GM12878 (cell line): ENCODE data around the gene ATXN2. TPM values are rescaled to one million over a fixed set of nuclear protein-coding genes. Genes with fewer than 3 reads are reported as not detected.

Source experiments
- ATAC-seq: fragments of 200-7000 bp; cut with Tn5 transposase; 3 replicates; pipeline ENCODE4 v1.9.1; 2020; ENCODE audit warnings: mild to moderate bottlenecking, moderate library complexity
- BruUV-seq: library from RNA; stranded (reverse); fragments of 400-500 nt; replicated peaks from 2 replicates; lab custom pipeline; 2021; lab: Mats Ljungman, UMichigan
- CTCF ChIA-PET: fragments of 300-600 bp; sonication (Branson Sonifier 250); formaldehyde crosslinking; extraction: SDS; loops from one replicate; lab custom pipeline; 2021; ENCODE audit warnings: inconsistent platforms; lab: Yijun Ruan, JAX
- POLR2A ChIA-PET: fragments of 350-600 bp; formaldehyde crosslinking; extraction: SDS; loops from one replicate; lab custom pipeline; 2021; ENCODE audit warnings: inconsistent platforms; lab: Charles Lee
- RAD21 ChIA-PET: fragments of 300-600 bp; sonication (Branson Sonifier 250); formaldehyde crosslinking; loops from one replicate; lab custom pipeline; 2023; ENCODE audit warnings: antibody characterized with exemption; ENCODE audit not compliant: unreplicated experiment; lab: Charles Lee
- SMC1A ChIA-PET: fragments of 300-600 bp; sonication (Branson Sonifier 250); formaldehyde crosslinking; loops from one replicate; lab custom pipeline; 2023; ENCODE audit not compliant: unreplicated experiment, uncharacterized antibody; lab: Charles Lee
- DNase-seq: peaks from one replicate; pipeline ENCODE4 v3.0.0-alpha.2; 2011; ENCODE audit warnings: low read depth, low spot score
- FAIRE-seq: peaks from 3 replicates; lab custom pipeline; 2011; peaks lifted over from hg19 to GRCh38; lab: Jason Lieb, UNC
- H2AFZ ChIP-seq: 2 replicates; pipeline ENCODE4 v1.6.0; 2011; ENCODE audit warnings: low read depth, low read length, control low read depth; ENCODE audit not compliant: control insufficient read depth
- H3K27ac ChIP-seq: 2 replicates; pipeline ENCODE4 v1.5.1; 2011; ENCODE audit warnings: control low read depth; ENCODE audit not compliant: control insufficient read depth, insufficient read depth
- H3K27me3 ChIP-seq, 2 experiments: replicated peaks in 1 of 2; 2 replicates each; pipeline versions ENCODE4 v1.6.0 to v1.6.1; 2011; ENCODE audit warnings: low read length in 1 of 2; ENCODE audit not compliant: control insufficient read depth in 2 of 2, insufficient read depth in 2 of 2
- H3K36me3 ChIP-seq, 2 experiments: 2 replicates each; pipeline ENCODE4 v1.5.1; 2011; ENCODE audit warnings: low read length in 1 of 2; ENCODE audit not compliant: control insufficient read depth in 2 of 2, insufficient read depth in 2 of 2
- H3K4me1 ChIP-seq: 2 replicates; pipeline ENCODE4 v1.6.1; 2011; ENCODE audit warnings: mild to moderate bottlenecking, low read length, moderate library complexity, mixed read lengths; ENCODE audit not compliant: control insufficient read depth, insufficient read depth
- H3K4me2 ChIP-seq: 2 replicates; pipeline ENCODE4 v1.6.0; 2011; ENCODE audit warnings: control low read depth; ENCODE audit not compliant: control insufficient read depth, insufficient read depth
- H3K4me3 ChIP-seq: fragments of 200-600 bp; sonication (generic); 2 replicates; pipeline ENCODE4 v1.5.1; 2016
- H3K79me2 ChIP-seq: 2 replicates; pipeline ENCODE4 v1.6.0; 2011; ENCODE audit warnings: low read length; ENCODE audit not compliant: control insufficient read depth, insufficient read depth
- H3K9ac ChIP-seq: 2 replicates; pipeline ENCODE4 v1.8.0; 2011; ENCODE audit warnings: low read length, control low read depth, mixed read lengths; ENCODE audit not compliant: control insufficient read depth, insufficient read depth
- H3K9me3 ChIP-seq: replicated peaks from 3 replicates; pipeline ENCODE4 v1.5.1; 2011; ENCODE audit warnings: mild to moderate bottlenecking, low read length; ENCODE audit not compliant: control insufficient read depth, insufficient read depth
- H4K20me1 ChIP-seq: 2 replicates; pipeline ENCODE4 v1.6.0; 2011; ENCODE audit not compliant: control insufficient read depth, insufficient read depth
- CUX1 ChIP-seq: IDR thresholded peaks from 2 replicates; pipeline ENCODE4 v1.6.1; 2012; ENCODE audit warnings: improper control_type of control experiment, low read depth, low read length; ENCODE audit not compliant: insufficient replicate concordance
- IRF5 ChIP-seq: fragments of 450-650 bp; IDR thresholded peaks from 2 replicates; pipeline ENCODE4 v1.6.1; 2017; ENCODE audit warnings: borderline replicate concordance
- PAX8 ChIP-seq: fragments of 450-650 bp; IDR thresholded peaks from 2 replicates; pipeline ENCODE4 v1.6.1; 2017; ENCODE audit warnings: mild to moderate bottlenecking, moderate library complexity
- SUZ12 ChIP-seq: fragments of 200-600 bp; sonication (generic); IDR thresholded peaks from one replicate; pipeline ENCODE4 v1.6.1; 2018; ENCODE audit warnings: antibody characterized with exemption, mild to moderate bottlenecking; ENCODE audit not compliant: unreplicated experiment
- TBL1XR1 ChIP-seq: IDR thresholded peaks from 2 replicates; pipeline ENCODE4 v1.6.1; 2012; ENCODE audit warnings: low read depth, low read length, improper control_type of control experiment
- TCF3 ChIP-seq: IDR thresholded peaks from 2 replicates; pipeline ENCODE4 v1.6.1; 2012; ENCODE audit warnings: low read depth, mild to moderate bottlenecking, low read length, borderline replicate concordance; ENCODE audit not compliant: insufficient read depth
- ZNF24 ChIP-seq: fragments of 450-650 bp; IDR thresholded peaks from 2 replicates; pipeline ENCODE4 v1.6.1; 2017; ENCODE audit warnings: antibody characterized with exemption, mild to moderate bottlenecking
- WGBS: methylation state at CpG from one replicate; pipeline ENCODE4 v1.1.6; 2016; ENCODE audit warnings: low lambda C conversion rate; ENCODE audit not compliant: insufficient replicate concordance, insufficient coverage; ENCODE audit errors: missing lambda C conversion rate; 5-methylcytosine and 5-hydroxymethylcytosine counted together
- in situ Hi-C: fragments of 300-500 bp; cut with MboI; formaldehyde crosslinking; loops from 9 replicates; pipeline ENCODE4 v1.14.3; 2018; ENCODE audit warnings: mixed read lengths
- intact Hi-C: fragments of 100-400 bp; cut with micrococcal nuclease; formaldehyde crosslinking; loops from one replicate; pipeline ENCODE4 v1.14.2; 2022; ENCODE audit not compliant: unreplicated experiment
- polyA plus RNA-seq, 11 experiments: library from polyadenylated mRNA; depleted of rRNA in 4 of 11; unstranded in 6 of 11; stranded (reverse) in 5 of 11; fragments of >200 nt; fragmentation: Nextera tagmentation in 4 of 11; fragmentation: Illumina TruSeq in 1 of 11; extraction: Ambion mirVana in 4 of 11; extraction: Trizol in 1 of 11; gene quantifications; 1 replicate in 1 of 11; 2 replicates in 10 of 11; pipeline versions ENCODE4 v1.2.1 to v1.2.3, GENCODE V29; 2011 to 2016; ENCODE audit warnings: inconsistent platforms in 2 of 11, missing spikeins in 2 of 11, low read depth in 1 of 11
- total RNA-seq, 4 experiments: library from RNA; depleted of rRNA in 3 of 4; stranded (reverse); fragments of >200 nt in 3 of 4; fragmentation: Illumina TruSeq in 1 of 4; extraction: Trizol in 1 of 4; gene quantifications; 2 replicates each; pipeline versions ENCODE4 v1.2.1 to v1.2.3, GENCODE V29; 2013 to 2021
- TF ChIP-seq, protein P1 (sequence below): IDR thresholded peaks from 2 replicates; pipeline ENCODE4 v1.6.1; 2012; ENCODE audit warnings: mild to moderate bottlenecking, low read depth, low read length
- TF ChIP-seq, protein P2 (sequence below): fragments of 450-650 bp; IDR thresholded peaks from 2 replicates; pipeline ENCODE4 v1.6.1; 2017; ENCODE audit warnings: mild to moderate bottlenecking

ATXN2 gene
- total and polyA plus RNA-seq, 10 of the 15 experiments (the other 5 are each of a cell fraction or from before 2014, with no cell fraction given): 8.8 to 31.5 (median 19.0) TPM

GRCh38 chr12:111454311-111454710 lies 144.8 kb downstream of the ATXN2 start:
- FAIRE-seq (no peak), DNase-seq (no peak), ATAC-seq (no peak)
- H3K27ac ChIP-seq: no peak overlapping the region
- no peak overlapping the region for H2AFZ ChIP-seq
- no peaks in the 10 kb centered on the region for H3K79me2 ChIP-seq
- ChIA-PET CTCF (interaction anchor here (1.1 to 27.3 kb wide), 3 partner anchors 52 to 76 kb away, joined by 3 to 1117 read pairs (median 5); partner anchors contain the start of gene SH2B3), SMC1A (interaction anchor here (16.8 kb wide), 1 partner anchor 51 kb away, joined by 605 read pairs; the partner anchor contains the start of gene SH2B3), POLR2A (interaction anchor here (0.6 kb wide), 1 partner anchor 25 kb away, joined by 9 read pairs; no protein-coding TSS in a partner anchor), RAD21 (interaction anchor here (22.6 kb wide), 1 partner anchor 50 kb away, joined by 804 read pairs; the partner anchor contains the start of gene SH2B3)
- peaks cover 18 to 25% of the 10 kb centered on the region in 2 experiments for H3K36me3 ChIP-seq
- H3K27me3 ChIP-seq: no peaks in the 10 kb centered on the region
- H3K4me1 ChIP-seq: peaks cover 17% of the 10 kb centered on the region
- H3K9me3 ChIP-seq: no peaks in the 10 kb centered on the region
- H4K20me1 ChIP-seq: no peaks in the 10 kb centered on the region; the same call in 1 of the 2 replicates
- WGBS: 80% methylated on average over 4 of the region's 4 CpGs
- in situ Hi-C loops: no loop called here
- H3K9ac ChIP-seq: no peak overlapping the region
- BruUV-seq: no TSS peak
- intact Hi-C loops: no loop called here
- H3K4me3 ChIP-seq: no peak overlapping the region
- no peak overlapping the region for H3K4me2 ChIP-seq
- no peak for TF ChIP-seq SUZ12
- no peak for TF ChIP-seq TBL1XR1
- TF ChIP-seq, protein P1, sequence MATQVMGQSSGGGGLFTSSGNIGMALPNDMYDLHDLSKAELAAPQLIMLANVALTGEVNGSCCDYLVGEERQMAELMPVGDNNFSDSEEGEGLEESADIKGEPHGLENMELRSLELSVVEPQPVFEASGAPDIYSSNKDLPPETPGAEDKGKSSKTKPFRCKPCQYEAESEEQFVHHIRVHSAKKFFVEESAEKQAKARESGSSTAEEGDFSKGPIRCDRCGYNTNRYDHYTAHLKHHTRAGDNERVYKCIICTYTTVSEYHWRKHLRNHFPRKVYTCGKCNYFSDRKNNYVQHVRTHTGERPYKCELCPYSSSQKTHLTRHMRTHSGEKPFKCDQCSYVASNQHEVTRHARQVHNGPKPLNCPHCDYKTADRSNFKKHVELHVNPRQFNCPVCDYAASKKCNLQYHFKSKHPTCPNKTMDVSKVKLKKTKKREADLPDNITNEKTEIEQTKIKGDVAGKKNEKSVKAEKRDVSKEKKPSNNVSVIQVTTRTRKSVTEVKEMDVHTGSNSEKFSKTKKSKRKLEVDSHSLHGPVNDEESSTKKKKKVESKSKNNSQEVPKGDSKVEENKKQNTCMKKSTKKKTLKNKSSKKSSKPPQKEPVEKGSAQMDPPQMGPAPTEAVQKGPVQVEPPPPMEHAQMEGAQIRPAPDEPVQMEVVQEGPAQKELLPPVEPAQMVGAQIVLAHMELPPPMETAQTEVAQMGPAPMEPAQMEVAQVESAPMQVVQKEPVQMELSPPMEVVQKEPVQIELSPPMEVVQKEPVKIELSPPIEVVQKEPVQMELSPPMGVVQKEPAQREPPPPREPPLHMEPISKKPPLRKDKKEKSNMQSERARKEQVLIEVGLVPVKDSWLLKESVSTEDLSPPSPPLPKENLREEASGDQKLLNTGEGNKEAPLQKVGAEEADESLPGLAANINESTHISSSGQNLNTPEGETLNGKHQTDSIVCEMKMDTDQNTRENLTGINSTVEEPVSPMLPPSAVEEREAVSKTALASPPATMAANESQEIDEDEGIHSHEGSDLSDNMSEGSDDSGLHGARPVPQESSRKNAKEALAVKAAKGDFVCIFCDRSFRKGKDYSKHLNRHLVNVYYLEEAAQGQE: no peak
- TF ChIP-seq, protein P2, sequence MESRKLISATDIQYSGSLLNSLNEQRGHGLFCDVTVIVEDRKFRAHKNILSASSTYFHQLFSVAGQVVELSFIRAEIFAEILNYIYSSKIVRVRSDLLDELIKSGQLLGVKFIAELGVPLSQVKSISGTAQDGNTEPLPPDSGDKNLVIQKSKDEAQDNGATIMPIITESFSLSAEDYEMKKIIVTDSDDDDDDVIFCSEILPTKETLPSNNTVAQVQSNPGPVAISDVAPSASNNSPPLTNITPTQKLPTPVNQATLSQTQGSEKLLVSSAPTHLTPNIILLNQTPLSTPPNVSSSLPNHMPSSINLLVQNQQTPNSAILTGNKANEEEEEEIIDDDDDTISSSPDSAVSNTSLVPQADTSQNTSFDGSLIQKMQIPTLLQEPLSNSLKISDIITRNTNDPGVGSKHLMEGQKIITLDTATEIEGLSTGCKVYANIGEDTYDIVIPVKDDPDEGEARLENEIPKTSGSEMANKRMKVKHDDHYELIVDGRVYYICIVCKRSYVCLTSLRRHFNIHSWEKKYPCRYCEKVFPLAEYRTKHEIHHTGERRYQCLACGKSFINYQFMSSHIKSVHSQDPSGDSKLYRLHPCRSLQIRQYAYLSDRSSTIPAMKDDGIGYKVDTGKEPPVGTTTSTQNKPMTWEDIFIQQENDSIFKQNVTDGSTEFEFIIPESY: no peak
- no peak for TF ChIP-seq IRF5
- TF ChIP-seq CUX1: no peak
- TF ChIP-seq ZNF24: no peak
- TF ChIP-seq TCF3: no peak
- TF ChIP-seq PAX8: no peak
